Measurements from ENCODE around the gene C15orf61.

C15orf61 gene

DNA sequence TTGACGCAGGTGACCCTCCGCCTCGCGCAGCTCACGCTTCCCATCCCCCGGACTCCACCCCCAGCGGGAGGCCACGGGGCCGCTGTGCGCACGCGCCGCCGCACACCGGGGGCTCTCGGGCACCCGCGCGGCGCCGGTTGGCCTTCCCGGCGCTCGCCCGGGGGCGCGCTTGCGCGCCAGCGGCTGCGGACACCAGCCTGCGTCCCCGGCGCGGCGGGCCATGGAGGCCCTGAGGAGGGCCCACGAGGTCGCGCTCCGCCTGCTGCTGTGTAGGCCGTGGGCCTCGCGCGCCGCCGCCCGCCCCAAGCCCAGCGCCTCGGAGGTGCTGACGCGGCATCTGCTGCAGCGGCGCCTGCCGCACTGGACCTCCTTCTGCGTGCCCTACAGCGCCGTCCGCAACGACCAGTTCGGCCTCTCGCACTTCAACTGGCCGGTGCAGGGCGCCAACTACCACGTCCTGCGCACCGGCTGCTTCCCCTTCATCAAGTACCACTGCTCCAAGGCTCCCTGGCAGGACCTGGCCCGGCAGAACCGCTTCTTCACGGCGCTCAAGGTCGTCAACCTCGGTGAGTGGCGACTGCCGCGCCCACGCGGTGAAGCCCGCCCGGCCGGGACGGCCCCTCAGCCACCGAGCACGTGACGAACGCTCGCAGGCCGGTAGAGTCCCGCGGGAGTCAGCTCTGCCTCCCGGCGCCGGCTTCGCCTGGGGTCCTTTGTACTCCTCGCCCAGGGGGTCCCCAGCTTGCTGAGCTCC lies at the start of gene C15orf61:
Gene C15orf61 (plus strand): TSS at position 103 of the 754 bp plus-strand sequence. CDS start 118 bp downstream, at position 221.
- peak; percentile 80 to 82 for DNase-seq

DNA sequence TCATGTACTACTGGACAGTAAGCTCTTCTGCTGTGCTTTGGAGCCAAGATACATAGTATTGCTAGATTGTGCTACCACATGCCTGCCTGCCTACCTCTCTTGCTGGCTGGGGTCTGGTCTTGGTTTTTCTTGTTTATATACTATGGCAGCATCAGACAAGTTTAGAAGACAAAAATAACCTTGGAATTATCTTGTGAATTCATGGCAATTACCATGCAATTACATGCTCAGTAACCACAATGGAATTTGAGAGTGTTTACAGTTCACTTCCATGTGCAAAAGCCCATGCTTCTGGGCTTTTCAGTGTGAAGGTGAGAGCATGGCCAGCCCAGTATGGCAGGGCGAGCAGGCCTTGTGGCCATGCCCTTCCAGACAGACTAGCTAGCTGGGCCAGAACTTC lies 48.0 kb upstream of the C15orf61 start:
- DNase-seq: no peak

DNA sequence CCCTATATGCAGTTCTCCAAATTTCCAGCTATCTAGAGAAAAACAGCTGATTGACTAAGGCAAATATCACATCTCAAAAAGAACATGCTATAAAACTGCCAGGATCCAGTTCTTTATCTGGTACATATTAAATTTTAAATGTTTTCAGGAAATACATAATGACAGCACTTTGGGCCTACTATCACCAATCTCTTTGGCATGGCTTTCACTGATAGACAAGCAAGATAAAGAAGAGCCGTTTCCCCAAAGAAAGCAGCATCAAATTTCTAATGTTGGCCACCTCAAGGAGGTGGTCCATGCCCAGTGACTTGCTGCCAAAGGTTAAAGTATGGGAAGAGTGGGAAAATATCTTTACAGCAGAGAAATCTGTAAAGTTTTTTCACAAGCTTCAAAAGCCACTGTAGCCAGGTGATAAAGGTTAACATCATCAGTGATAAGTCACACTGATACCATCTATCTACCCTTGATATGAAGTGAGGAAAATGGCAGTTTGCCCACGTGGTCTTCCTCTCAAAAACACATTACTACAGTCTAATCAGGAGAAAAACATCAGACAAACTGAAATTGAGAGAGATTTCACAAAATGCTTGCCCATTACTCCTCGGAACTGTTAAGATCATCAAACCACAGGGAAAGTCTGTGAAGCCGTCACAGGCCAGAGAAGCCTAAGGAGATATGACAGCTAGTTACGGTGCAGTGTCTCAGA lies 46.4 kb upstream of the C15orf61 start:
- no peak for DNase-seq

DNA sequence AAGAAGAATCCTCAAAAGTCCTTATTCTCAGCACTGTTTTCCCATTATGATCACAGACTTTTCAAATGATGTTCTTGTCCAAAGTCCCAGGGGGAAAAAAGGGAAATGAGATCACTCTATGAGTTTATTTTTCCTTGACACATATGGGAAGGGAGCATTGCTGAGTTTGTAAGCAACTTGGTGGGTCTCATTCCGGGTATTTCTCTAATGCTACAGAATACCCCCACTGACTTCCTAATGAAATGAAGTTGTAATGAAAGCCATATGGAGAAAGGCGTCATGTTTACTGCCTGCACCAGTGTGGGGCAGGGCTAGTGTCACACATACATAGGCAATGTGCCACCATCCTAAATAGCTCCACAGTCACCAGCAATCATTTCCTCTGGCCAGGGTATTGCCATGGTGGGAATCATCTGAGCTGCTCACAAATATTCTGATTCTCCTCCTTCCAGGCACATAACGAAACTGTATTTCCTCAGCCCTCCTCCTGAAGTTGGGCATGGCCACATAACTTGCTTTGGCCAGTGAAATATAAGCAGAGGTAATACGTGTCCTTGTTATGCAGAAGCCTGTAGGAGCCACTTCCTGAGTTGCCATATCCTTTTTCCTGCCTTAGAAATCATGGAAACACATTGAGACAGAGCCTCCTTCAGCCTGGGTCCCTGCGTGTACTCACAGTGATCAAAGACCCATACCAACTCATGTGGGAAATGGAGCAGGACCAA lies 41.0 kb upstream of the C15orf61 start:
- DNase-seq: no peak

DNA sequence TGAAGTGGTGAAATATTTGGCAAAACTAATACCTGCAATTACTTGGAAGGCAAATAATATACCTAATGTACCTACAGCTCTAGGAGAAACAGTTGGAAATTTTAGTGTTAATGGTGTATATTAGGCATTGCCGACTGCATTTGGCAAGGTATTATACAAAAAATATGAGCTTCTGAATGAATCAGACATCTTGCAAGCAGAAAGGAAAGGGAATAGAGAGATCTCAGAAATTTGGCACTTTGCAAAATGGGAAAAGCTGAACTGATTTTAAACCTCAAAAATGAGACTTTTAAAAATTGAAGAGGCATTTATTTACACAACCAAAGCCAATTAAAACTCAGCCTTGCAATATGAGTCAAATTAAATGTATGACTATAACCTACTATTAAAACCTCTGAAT lies 40.2 kb upstream of the C15orf61 start:
- no peak for DNase-seq

DNA sequence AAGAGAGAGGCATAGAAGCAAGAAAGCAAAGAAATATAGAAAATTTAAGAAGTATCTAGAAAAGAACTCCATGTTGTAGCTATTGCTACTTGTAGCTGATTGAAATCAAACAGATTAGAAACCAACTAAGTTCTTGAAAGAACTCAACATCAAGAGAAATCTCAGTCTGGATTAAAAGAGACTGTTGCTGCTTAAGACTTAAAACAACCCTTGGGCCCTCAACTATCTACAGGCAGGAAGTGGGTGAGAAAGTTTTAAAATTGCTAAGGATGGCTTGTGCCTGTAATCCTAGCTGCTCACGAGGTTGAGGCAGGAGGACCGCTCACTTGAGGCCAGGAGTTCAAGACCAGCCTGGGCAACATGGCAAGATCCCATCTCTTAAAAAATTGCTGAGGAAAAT lies 39.3 kb upstream of the C15orf61 start:
- no peak for DNase-seq

DNA sequence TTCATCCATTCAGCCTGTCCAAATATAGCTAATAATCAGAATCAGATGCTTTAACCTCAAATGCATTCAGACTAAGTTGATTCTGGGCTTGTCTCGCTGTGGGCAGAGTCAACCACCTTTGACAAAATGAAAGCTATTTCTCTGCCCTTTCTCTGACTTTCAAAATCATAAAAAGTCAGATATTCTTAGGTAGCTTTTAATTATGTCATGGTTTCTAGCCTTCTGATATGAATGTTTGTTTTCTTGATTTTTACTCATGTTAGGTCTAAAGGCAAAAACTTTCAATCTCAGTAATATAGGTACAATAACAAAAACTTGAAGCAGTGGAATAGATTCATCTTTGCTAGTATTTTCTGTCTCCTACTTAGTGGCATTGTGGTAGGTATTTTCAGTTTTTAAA lies 25.3 kb upstream of the C15orf61 start:
- DNase-seq: no peak

DNA sequence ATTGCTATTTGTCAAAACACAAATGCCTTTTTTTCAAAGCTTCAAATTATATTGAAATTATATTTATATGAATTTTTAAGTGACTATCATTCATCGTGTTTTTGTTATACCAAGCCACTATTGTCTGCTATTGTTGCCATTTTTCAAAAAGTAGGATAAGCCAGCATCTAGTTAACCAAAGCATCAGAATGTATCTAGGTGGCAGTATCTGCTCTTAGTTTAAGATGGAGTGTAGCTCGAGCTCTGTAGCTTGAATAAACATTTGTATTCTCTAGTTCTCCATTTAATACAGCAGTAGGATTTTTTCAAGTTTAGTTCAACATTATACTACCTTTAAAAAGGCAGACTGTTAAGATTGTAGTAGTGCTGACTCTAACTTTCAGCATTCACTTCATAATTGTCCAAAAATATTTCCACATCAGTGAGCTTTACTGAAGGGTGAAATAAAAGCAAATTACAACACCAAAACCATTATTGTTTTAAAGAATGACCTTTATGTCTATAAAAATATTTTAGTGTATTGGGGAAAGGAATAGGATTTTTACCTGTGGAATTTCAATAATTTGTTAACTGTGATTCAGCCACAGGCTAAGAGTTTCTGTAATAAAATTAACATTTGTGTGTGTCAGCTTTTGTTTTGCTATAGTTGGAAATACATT lies 19.6 kb upstream of the C15orf61 start:
- DNase-seq: no peak

DNA sequence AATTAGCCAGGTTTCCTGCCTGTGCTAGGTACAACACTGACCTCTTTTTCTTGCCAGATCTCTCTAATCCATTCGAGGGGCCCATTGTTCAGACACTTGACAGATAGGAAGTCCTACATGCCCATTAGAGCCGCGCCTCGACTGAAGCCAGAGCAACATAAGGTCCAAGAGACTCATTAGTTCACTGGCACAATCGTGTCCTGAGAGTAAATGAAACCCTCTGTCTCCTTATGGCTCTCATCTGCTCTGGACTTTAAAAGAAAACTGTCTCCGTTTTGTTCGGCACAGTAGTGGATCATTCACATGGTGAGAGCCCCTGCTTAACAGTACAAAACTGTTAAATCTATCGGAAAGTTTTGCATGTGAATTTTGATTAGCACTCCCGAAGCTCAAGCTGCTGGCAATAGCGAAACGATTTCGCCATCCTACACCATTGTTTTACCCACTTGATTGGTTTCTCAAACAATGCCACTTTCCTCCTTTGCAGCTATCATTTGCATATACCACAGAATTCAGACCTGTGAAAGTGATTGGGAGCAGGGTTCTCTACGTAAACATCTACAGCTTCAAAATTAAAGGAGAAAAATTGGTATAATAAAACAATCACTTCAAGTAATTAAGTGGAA lies 19.0 kb upstream of the C15orf61 start:
- DNase-seq: no peak

DNA sequence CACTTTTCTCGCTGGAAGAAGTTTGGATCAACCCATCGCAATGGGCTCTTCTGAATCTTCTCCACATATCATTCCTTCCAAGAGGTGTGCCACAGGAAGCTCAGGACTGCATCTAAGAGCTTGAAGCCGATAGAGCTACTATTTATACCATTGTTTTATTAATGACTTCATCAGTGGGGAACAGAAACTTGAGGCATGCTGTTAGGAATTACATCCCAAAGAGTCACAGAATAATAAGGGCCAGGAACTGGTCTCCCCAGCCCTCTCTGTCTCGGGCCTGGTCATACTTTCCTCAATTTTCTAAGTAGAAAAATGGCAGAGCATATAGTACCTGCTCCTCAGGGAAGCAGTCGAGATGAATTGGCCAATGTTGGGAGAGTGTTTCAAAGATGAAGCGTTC lies 16.9 kb upstream of the C15orf61 start:
- DNase-seq: no peak

DNA sequence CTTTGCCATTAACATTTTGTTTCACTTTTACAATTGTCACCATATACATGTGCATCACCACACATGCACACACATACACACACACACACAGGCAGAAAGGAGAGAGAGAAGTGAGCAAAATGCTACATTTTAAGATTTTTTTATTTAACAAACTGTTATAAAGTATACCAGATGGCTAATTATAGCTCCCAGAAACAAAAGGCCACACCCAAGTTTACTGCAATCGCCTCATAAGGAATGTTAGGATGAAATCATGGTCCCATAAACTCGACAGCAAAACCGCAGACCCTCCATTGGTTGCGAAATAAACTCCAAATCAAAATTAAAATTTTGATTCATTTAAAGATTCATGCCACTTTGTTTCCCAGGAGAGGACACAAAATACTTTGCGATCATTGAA lies 16.1 kb upstream of the C15orf61 start:
- no peak for DNase-seq

DNA sequence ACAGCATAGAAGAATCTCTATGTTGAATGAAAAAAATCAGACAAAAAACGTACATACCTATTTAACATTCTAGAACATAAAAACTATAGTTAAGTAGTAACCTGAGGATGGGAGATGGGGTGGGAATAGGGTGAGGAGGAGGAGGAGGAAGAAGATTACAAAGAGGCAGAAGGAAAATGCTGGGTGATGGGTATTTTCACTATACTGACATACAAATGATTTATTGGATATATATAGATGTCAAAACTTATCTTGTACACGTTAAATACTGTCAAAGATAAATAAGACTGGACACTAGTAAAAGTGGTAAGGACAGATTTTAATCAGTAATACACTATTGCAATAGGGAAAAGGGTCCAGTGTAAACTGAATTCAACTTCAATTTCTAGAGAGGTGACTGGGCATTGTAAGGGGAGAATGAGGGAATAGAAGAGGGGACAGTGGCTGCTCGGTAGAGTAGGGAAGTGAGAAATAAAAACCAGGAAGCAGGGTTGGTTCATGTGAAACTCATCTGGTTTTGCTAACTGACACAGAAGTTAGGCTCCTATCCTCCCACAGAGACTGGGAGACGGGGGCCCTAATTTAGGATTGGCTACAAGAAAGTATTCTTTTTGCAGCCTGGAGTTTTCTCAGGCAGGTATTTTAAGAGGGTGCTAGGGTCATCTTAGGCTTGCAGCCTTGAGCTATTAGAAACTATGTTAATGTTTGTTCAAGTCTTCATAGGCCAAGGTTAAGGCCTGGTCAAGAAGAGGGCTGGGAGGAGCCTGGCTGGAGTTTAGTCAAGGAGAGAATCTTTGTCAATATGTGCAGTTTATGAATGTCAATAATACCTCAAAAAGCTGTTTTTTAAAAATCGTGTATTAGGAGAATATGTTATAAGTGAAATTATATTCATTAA lies 15.0 kb upstream of the C15orf61 start:
- no peak for DNase-seq

DNA sequence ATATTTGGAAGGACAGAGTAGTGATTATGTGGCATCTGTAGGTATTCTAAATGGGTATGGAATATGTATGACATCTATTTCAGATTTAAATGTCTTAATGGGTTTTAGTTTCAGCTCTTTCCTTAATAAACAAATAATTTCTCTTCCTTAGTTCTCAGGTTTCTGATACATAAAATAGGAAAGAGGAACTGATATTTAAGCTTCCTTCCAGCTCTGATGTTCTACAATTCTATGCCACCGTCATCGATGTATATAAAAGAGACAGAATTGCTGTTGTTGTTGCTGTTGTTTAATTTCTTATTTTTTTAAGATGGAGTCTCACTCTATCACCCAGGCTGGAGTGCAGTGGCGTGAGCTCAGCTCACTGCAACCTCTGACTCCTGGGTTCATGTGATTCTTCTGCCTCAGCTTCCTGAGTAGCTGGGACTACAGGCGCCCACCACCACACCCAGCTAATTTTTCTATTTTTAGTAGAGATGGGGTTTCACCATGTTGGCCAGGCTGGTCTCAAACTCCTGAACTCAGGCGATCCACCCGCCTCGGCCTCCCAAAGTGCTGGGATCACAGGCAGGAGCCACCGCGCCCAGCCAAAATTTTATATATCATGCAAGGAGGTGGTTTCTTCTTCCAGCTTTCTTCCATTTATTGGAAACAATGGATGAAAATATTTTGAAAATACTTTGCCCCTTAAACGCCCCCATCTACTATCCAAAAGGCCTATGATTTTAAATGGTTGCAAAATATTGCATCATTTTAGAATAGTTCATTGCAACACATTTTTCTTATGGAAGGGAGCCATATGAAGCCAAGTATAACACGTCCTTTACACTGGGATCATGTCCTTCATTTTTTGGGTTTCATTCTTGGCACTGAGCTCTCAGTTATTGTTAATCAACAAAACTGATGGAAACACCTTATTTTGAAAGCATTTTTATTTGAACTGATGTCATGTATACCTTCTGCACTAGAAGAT lies 13.9 kb upstream of the C15orf61 start:
- DNase-seq: no peak

DNA sequence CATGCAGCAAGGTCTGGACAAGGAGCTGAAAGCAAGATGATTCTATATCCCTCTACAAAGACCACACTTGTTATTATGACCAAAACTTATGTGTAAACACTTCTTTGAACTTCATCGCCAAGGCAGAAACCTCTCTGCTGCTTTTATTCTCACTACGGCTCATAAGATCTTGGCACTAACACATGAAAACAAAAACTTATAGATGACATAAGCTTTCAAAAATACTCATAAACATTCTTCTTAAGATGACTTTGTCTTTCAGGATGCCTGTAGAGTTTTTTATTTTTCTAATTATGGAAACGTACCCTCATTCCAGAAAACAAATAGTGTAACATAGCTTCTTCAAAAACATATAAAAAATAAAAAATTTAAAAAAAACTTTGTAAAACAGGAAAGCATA lies 12.5 kb upstream of the C15orf61 start:
- no peak for DNase-seq

DNA sequence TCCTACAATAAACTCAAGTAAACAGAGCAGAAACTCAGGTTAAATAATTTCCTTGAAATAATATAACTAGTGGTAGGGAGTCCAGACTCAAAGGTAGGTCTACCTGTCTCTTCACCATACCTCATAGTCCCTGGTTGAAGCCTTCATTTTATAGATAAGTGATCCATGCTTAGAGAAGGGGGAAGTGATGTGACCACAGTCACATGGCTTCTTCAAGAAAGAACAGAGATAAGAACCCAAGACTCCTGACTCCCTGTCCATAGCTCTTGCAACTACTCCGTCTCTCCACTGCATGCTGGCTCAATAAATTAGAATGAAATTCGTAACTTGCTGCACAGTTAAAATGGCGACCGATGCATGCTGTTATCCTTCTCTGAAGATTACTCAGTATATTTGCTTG lies 11.0 kb upstream of the C15orf61 start:
- DNase-seq: no peak

DNA sequence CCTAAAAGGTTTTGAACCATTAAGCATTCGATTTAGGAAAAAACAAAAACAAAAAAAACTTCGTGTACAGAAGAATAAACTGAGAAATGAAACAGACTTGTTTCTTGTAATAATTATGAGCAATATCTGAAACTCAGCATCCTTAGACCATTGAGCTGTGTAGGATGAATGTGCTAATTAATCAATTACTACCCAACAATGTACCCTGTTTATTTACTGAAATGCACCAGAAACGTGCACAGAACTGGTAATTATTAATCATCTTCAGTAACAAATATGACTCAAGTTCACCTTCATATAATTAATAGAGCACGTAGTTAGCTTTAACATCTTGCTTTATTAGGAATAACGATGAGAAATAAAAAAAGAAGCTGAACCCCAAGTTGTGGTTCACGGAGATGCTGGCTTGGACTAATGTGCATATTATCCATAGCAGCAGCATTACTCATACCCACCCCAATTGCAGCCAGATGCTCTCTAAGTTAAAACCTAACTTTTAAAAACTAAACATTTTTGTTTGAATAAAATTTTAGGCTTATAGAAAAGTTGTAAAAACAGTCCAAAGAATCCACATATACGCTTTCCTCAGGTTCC lies 10.2 kb upstream of the C15orf61 start:
- DNase-seq: no peak

DNA sequence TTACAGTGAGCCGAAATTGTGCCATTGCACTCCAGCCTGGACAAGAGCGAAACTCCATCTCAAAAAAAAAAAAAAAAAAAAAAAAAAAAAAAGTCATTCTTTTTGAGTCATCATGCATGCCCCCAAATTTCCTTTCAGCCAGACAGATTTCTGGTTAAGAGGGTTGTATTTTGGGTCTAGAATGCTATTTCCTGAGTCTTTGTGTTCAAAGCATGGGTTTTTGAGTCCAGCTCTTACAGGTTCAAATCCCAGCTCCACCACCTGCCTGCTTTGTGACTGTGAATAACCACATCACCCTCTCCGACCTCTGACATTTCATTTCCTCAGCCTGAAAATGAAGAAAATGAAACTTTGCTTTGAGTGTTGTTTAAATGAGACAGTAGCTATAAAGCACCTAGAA lies 9.3 kb upstream of the C15orf61 start:
- DNase-seq: no peak

DNA sequence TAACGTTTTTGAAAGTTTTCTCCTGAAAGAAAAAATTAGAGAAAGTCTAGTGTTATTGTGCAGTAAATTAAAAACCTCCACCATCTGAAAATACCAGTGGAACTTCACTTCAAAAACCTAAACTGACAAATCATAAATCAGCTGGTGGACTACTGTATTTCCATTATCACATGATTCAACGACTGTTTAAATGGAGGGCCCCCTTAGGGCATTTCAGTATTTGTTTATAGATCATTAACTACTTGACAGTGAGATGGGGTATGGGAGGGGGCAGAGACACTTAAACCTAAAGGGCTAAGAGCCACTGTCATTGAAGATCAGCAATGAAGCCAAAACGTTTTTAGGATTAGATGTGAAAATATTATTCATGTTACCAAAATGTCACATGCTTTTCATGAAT lies 8.8 kb upstream of the C15orf61 start:
- no peak for DNase-seq

DNA sequence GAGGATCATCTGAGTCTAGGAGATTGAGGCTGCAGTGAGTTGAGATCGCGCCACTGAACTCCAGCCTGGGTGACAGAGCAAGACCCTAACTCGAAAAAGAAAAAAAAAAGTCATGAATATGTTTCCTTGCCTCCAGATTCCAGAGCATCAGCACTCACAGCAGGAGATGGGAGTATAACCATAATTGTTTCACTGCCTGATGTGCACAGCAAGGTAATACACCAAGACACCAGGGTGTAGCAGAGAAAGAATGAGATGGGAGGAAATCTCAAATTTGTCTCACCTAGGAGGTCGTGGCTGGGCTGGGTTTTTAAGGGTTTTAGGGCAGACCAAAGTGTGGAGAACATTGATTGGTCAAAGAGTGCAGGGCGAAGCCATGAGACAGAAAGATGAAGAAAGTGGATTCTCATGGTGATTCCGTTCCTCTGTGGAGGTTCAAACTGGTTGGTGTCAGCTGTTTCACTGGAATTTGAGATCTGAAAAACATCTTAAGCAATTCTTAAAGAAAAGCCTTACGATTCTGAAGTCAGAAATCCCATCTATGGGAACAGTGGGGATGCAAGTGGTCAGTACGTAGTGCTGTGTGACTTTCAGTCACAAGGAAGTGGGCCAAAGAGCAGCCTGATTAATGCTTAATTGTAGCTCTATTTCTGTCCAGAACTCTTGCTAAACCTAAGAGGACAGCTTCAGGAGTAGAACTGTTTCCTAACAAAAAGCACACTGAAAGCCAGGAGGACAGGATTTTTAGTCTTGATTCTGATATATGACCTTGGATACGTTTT lies 7.8 kb upstream of the C15orf61 start:
- no peak for DNase-seq
